Mesenchymal stem cell (in vitro differentiated cells and primary cell): ENCODE measurements around the gene BHMT2.
A peak's percentile ranks its signal among the peaks of the same experiment; 100 is the strongest.

Experiments used
- DNase-seq: peaks from one replicate; pipeline ENCODE4 v3.0.0-alpha.2; 2013
- H2AFZ ChIP-seq: one replicate; pipeline ENCODE4 v1.6.1; 2013; ENCODE audit warnings: low read depth, mild to moderate bottlenecking, control low read depth, inconsistent platforms, low read length, moderate library complexity
- H2AK5ac ChIP-seq: 2 replicates; pipeline ENCODE4 v1.6.1; 2013; ENCODE audit warnings: low read length, moderate library complexity, mild to moderate bottlenecking, inconsistent platforms; ENCODE audit not compliant: severe bottlenecking
- H2BK120ac ChIP-seq: one replicate; pipeline ENCODE4 v1.6.1; 2013; ENCODE audit warnings: low read depth, mild to moderate bottlenecking, inconsistent platforms, low read length, moderate library complexity
- H2BK12ac ChIP-seq, 2 experiments: one replicate each; pipeline ENCODE4 v1.6.1; 2013; ENCODE audit warnings: inconsistent platforms in 2 of 2, low read length in 2 of 2, mild to moderate bottlenecking in 2 of 2, moderate library complexity in 2 of 2, control low read depth in 1 of 2
- H2BK15ac ChIP-seq: one replicate; pipeline ENCODE4 v1.6.1; 2013; ENCODE audit warnings: mild to moderate bottlenecking, low read depth, inconsistent platforms; ENCODE audit not compliant: poor library complexity, severe bottlenecking
- H2BK5ac ChIP-seq: 2 replicates; pipeline ENCODE4 v1.6.1; 2013; ENCODE audit warnings: low read depth, mild to moderate bottlenecking, low read length, control low read depth, inconsistent platforms; ENCODE audit not compliant: poor library complexity, severe bottlenecking
- H3K14ac ChIP-seq, 2 experiments: one replicate each; pipeline ENCODE4 v1.6.1; 2013; ENCODE audit warnings: inconsistent platforms in 2 of 2, low read length in 2 of 2, control low read depth in 1 of 2, mild to moderate bottlenecking in 1 of 2, moderate library complexity in 1 of 2
- H3K18ac ChIP-seq, 2 experiments: one replicate each; pipeline ENCODE4 v1.6.1; 2013; ENCODE audit warnings: inconsistent platforms in 2 of 2, low read length in 2 of 2, control low read depth in 1 of 2, low read depth in 1 of 2, mild to moderate bottlenecking in 1 of 2
- H3K23ac ChIP-seq, 2 experiments: one replicate each; pipeline ENCODE4 v1.6.1; 2013; ENCODE audit warnings: inconsistent platforms in 2 of 2, low read length in 2 of 2, mild to moderate bottlenecking in 2 of 2, moderate library complexity in 2 of 2, control low read depth in 1 of 2
- H3K27ac ChIP-seq: 2 replicates; pipeline ENCODE4 v1.5.1; 2013; ENCODE audit warnings: mild to moderate bottlenecking, moderate library complexity, low read length, control low read depth, inconsistent platforms; ENCODE audit not compliant: poor library complexity, severe bottlenecking
- H3K27me3 ChIP-seq, 2 experiments: 2 replicates each; pipeline versions ENCODE4 v1.6.1 to v1.7.0; 2013; ENCODE audit warnings: low read length in 2 of 2, mild to moderate bottlenecking in 2 of 2, moderate library complexity in 2 of 2, control low read depth in 1 of 2, inconsistent platforms in 1 of 2; ENCODE audit not compliant: control insufficient read depth in 1 of 2, insufficient read depth in 1 of 2
- H3K36me3 ChIP-seq, 2 experiments: 2 replicates each; pipeline versions ENCODE4 v1.6.1 to v1.7.0; 2013; ENCODE audit warnings: low read length in 2 of 2, control low read depth in 1 of 2, inconsistent platforms in 1 of 2, low read depth in 1 of 2, mild to moderate bottlenecking in 1 of 2; ENCODE audit not compliant: insufficient read depth in 2 of 2, control insufficient read depth in 1 of 2
- H3K4ac ChIP-seq, 2 experiments: one replicate each; pipeline ENCODE4 v1.6.1; 2013; ENCODE audit warnings: inconsistent platforms in 2 of 2, low read length in 2 of 2, mild to moderate bottlenecking in 2 of 2, moderate library complexity in 2 of 2, control low read depth in 1 of 2, low read depth in 1 of 2
- H3K4me1 ChIP-seq: 2 replicates; pipeline ENCODE4 v1.6.1; 2013; ENCODE audit warnings: low read depth, low read length, control low read depth; ENCODE audit not compliant: control insufficient read depth, insufficient read depth
- H3K4me2 ChIP-seq: 2 replicates; pipeline ENCODE4 v1.6.1; 2013; ENCODE audit warnings: low read length, mild to moderate bottlenecking, inconsistent platforms; ENCODE audit not compliant: poor library complexity, severe bottlenecking
- H3K4me3 ChIP-seq, 2 experiments: 2 replicates each; pipeline versions ENCODE4 v1.5.1 to v1.7.0; 2013; ENCODE audit warnings: low read length in 2 of 2, mild to moderate bottlenecking in 2 of 2, control low read depth in 1 of 2, low read depth in 1 of 2; ENCODE audit not compliant: insufficient read depth in 1 of 2
- H3K79me1 ChIP-seq: replicated peaks from 2 replicates; pipeline ENCODE4 v1.6.1; 2013; ENCODE audit warnings: mild to moderate bottlenecking, control low read depth, low read length, inconsistent platforms; ENCODE audit not compliant: poor library complexity, severe bottlenecking
- H3K9ac ChIP-seq: 2 replicates; pipeline ENCODE4 v1.7.0; 2013; ENCODE audit warnings: mild to moderate bottlenecking, low read length, moderate library complexity
- H3K9me3 ChIP-seq: 2 replicates; pipeline ENCODE4 v1.7.0; 2013; ENCODE audit warnings: mild to moderate bottlenecking, low read length; ENCODE audit not compliant: control insufficient read depth
- H4K8ac ChIP-seq: one replicate; pipeline ENCODE4 v1.6.1; 2013; ENCODE audit warnings: inconsistent platforms, mild to moderate bottlenecking, low read length, moderate library complexity
- H4K91ac ChIP-seq: one replicate; pipeline ENCODE4 v1.6.1; 2013; ENCODE audit warnings: mild to moderate bottlenecking, low read length, inconsistent platforms
- WGBS: methylation state at CpG from one replicate; pipeline ENCODE4 v1.1.7; 2013; ENCODE audit warnings: mixed read lengths; 5-methylcytosine and 5-hydroxymethylcytosine counted together

BHMT2 gene

DNA sequence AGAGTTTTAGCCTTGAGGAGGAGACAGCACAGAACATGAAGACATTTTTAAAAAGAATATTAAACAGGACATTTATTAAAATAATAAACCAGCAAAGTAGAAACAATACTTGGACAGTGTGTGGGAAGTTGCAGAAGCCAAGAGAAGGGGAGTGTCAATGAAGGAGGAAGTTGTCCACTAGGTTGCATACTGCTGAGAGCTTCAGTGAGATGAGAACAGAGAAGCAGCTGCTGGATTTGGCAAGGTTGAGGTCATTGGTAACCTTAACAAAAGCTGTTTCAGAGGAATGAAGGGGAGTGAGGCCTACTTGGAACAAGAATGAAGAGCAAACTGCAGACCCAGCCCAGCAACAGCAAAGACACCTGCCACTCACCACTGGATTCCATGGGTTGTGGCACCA lies 53.4 kb downstream of the BHMT2 start:
- Histone ChIP-seq H3K14ac (no peak overlapping the region), H3K4me2 (no peak overlapping the region), H3K9ac (no peak overlapping the region), H2AK5ac (no peak overlapping the region), H3K18ac (no peak overlapping the region), H3K4me1 (no peaks in the 10 kb centered on the region), H4K91ac (no peak overlapping the region), H2AFZ (no peak overlapping the region), H3K27ac (no peak overlapping the region), H3K4me3 (no peak overlapping the region), H2BK15ac (no peak overlapping the region), H3K79me1 (no peaks in the 10 kb centered on the region), H3K4ac (no peak overlapping the region), H2BK5ac (no peak overlapping the region), H2BK12ac (no peak overlapping the region), H3K27me3 (peaks cover 0 to 7% of the 10 kb centered on the region in 2 experiments), H3K9me3 (no peaks in the 10 kb centered on the region), H3K23ac (no peak overlapping the region), H3K36me3 (no peaks in the 10 kb centered on the region), H2BK120ac (no peak overlapping the region), H4K8ac (no peak overlapping the region)
- no peak for DNase-seq

DNA sequence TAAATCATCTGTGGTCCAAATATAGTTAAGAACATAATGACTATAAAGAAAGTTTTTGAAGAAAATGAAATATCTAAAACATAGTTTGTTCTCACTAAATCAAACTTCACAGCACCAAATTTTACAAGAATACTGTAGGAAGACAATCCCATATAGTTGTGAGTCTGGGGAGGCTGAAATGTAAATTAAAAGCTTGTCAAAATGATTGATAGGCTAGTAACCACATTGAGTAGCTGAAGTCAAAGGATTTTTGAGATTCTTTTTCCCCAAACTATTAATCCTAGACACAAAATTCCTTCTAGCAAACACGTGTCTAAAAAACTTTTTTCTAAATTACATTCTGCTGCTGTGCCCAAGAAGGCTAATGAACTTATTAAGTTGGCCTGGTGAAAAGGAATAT lies 55.0 kb downstream of the BHMT2 start:
- Histone ChIP-seq H3K27me3 (peaks cover 0 to 5% of the 10 kb centered on the region in 2 experiments), H3K4ac (no peak overlapping the region), H3K9ac (no peak overlapping the region), H3K4me1 (no peaks in the 10 kb centered on the region), H3K79me1 (no peaks in the 10 kb centered on the region), H4K8ac (no peak overlapping the region), H2BK15ac (no peak overlapping the region), H4K91ac (no peak overlapping the region), H3K36me3 (no peaks in the 10 kb centered on the region), H2BK120ac (no peak overlapping the region), H3K23ac (no peak overlapping the region), H3K4me3 (no peak overlapping the region), H2BK5ac (no peak overlapping the region), H2AK5ac (no peak overlapping the region), H3K18ac (no peak overlapping the region), H3K4me2 (no peak overlapping the region), H2BK12ac (no peak overlapping the region), H3K14ac (no peak overlapping the region), H3K9me3 (no peaks in the 10 kb centered on the region), H3K27ac (no peak overlapping the region), H2AFZ (no peak overlapping the region)
- WGBS: no CpG with 5 or more reads among the region's 1 CpG
- DNase-seq: no peak

DNA sequence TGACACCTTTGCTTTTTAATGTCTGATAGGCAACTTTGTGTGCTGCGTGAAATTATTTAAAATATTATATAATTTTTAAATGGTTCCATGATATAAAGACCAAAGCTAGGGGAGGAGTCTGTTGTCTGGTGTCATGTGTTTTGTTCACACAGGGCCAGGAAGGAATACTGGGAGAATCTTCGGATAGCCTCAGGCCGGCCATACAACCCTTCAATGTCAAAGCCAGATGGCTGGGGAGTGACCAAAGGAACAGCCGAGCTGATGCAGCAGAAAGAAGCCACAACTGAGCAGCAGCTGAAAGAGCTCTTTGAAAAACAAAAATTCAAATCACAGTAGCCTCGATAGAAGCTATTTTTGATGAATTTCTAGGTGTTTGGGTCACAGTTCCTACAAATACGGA lies 61.2 kb downstream of the BHMT2 start:
- Histone ChIP-seq H3K14ac (no peak overlapping the region), H4K8ac (no peak overlapping the region), H2BK120ac (no peak overlapping the region), H3K4me2 (no peak overlapping the region), H2BK5ac (no peak overlapping the region), H3K27me3 (peaks cover 0 to 5% of the 10 kb centered on the region in 2 experiments), H3K23ac (no peak overlapping the region), H3K9ac (no peak overlapping the region), H4K91ac (no peak overlapping the region), H2BK15ac (no peak overlapping the region), H3K4me3 (no peak overlapping the region), H3K18ac (no peak overlapping the region), H2AK5ac (no peak overlapping the region), H3K79me1 (no peaks in the 10 kb centered on the region), H3K36me3 (no peaks in the 10 kb centered on the region), H2AFZ (no peak overlapping the region), H2BK12ac (no peak overlapping the region), H3K9me3 (no peaks in the 10 kb centered on the region), H3K4ac (no peak overlapping the region), H3K4me1 (no peaks in the 10 kb centered on the region), H3K27ac (no peak overlapping the region)
- DNase-seq: no peak
- WGBS: 68% methylated on average over 3 of the region's 6 CpGs

DNA sequence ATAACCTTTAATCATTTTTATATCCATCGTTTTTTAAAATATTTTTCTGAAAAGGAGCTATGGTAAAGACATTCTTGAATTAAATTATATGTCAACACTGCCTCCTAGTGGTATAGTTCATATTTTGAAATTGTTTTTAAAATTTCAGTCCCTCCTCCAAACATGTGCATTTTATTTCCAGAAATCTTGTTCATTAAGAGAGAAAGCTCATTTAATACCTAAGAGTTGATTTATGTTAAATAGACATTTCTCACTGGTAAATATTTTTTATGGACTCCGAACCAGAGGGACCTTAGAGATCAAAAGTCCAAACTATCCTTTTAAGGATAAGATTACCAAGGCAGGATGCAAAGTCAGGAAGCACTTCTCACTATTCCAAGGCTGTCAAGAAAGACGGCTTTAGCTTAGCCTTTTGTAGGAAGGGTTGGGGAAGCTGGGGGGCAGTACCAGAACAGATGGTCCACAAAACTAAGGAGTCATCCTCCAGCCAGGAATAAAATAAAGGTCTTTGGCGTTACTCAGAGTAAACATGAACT lies 63.6 kb downstream of the BHMT2 start:
- Histone ChIP-seq H3K4me1 (no peaks in the 10 kb centered on the region), H2AK5ac (no peak overlapping the region), H3K27me3 (peaks cover 0 to 5% of the 10 kb centered on the region in 2 experiments), H3K14ac (no peak overlapping the region), H3K36me3 (no peaks in the 10 kb centered on the region), H2AFZ (no peak overlapping the region), H2BK5ac (no peak overlapping the region), H3K27ac (no peak overlapping the region), H3K23ac (no peak overlapping the region), H2BK12ac (no peak overlapping the region), H4K91ac (no peak overlapping the region), H4K8ac (no peak overlapping the region), H3K4me3 (peak overlapping the region in 1 of 2 experiments; percentile 68), H3K4ac (no peak overlapping the region), H3K4me2 (peak overlapping the region; percentile 66), H3K79me1 (no peaks in the 10 kb centered on the region), H3K9me3 (no peaks in the 10 kb centered on the region), H3K18ac (no peak overlapping the region), H3K9ac (peak overlapping the region; percentile 90), H2BK15ac (no peak overlapping the region), H2BK120ac (no peak overlapping the region)
- 17% methylated on average over 3 of the region's 4 CpGs for WGBS
- DNase-seq: peak; percentile 55
